Small intestine (tissue), 7 donors: ENCODE data around the gene TUBB2A. TPM values are rescaled to one million over a fixed set of nuclear protein-coding genes. Genes with fewer than 3 reads are reported as not detected.

Experiments used
- DNase-seq, 2 donors: peaks; one replicate each; pipeline versions ENCODE4 v3.0.0 to v3.0.0-alpha.2; 2013
- FAIRE-seq: peaks from 2 replicates; lab custom pipeline; 2012; peaks lifted over from hg19 to GRCh38; lab: Jason Lieb, UNC
- H3K27ac ChIP-seq, 3 donors: one replicate each; pipeline ENCODE4 v1.5.1; 2013; ENCODE audit warnings: low read length in 2 of 3, mild to moderate bottlenecking in 2 of 3, control low read depth in 1 of 3, inconsistent platforms in 1 of 3, low read depth in 1 of 3, moderate library complexity in 1 of 3
- H3K27me3 ChIP-seq, 3 donors: one replicate each; pipeline ENCODE4 v1.6.1; 2013; ENCODE audit warnings: low read length in 3 of 3, inconsistent platforms in 1 of 3; ENCODE audit not compliant: control insufficient read depth in 3 of 3, insufficient read depth in 3 of 3
- H3K36me3 ChIP-seq, 3 donors: one replicate each; pipeline ENCODE4 v1.6.1; 2013; ENCODE audit warnings: low read length in 3 of 3, inconsistent platforms in 1 of 3, low read depth in 1 of 3, mild to moderate bottlenecking in 1 of 3, moderate library complexity in 1 of 3; ENCODE audit not compliant: control insufficient read depth in 3 of 3, insufficient read depth in 2 of 3
- H3K4me1 ChIP-seq, 3 donors: one replicate each; pipeline ENCODE4 v1.6.1; 2013; ENCODE audit warnings: low read length in 2 of 3, inconsistent platforms in 1 of 3, low read depth in 1 of 3, mild to moderate bottlenecking in 1 of 3, moderate library complexity in 1 of 3; ENCODE audit not compliant: control insufficient read depth in 3 of 3, insufficient read depth in 2 of 3
- H3K4me3 ChIP-seq, 3 donors: one replicate each; pipeline ENCODE4 v1.5.1; 2013; ENCODE audit warnings: low read length in 3 of 3, control low read depth in 1 of 3, inconsistent platforms in 1 of 3, low read depth in 1 of 3, mild to moderate bottlenecking in 1 of 3, moderate library complexity in 1 of 3
- H3K9me3 ChIP-seq, 2 donors: one replicate each; pipeline ENCODE4 v1.6.1; 2013; ENCODE audit warnings: low read depth in 1 of 2, low read length in 1 of 2; ENCODE audit not compliant: control insufficient read depth in 2 of 2, insufficient read depth in 1 of 2
- WGBS, 3 donors: extraction: QIAGEN DNeasy Blood & Tissue Kit; methylation state at CpG; one replicate each; pipeline ENCODE4 v1.1.7; 2013; 5-methylcytosine and 5-hydroxymethylcytosine counted together
- polyA plus RNA-seq, 4 donors: library from polyadenylated mRNA; stranded (reverse) in 3 of 4; unstranded in 1 of 4; fragments of 200-250 nt in 3 of 4; fragments of 120-200 nt in 1 of 4; gene quantifications; one replicate each; pipeline versions ENCODE4 v1.2.1 to v1.2.3, GENCODE V29; 2013
- donor health status: healthy with polysubstance abuse.
- donor health status: control.
- donor health status: control.
- donor health status: Bipolar disorder and iron deficiency.
- donor health status: healthy.

The TUBB2A gene
- polyA plus RNA-seq, 4 donors, result 39.7 to 97.1 (median 67.0) TPM

- FAIRE-seq (no peak), DNase-seq (no peak)
- Histone ChIP-seq H3K4me1 (peaks cover 0 to 17% (median 3%) of the 10 kb centered on the region in 3 donors), H3K4me3 (no peak overlapping the region), H3K27ac (peak overlapping the region in 1 of 3 donors; percentile 51), H3K9me3 (no peaks in the 10 kb centered on the region), H3K36me3 (peaks cover 4 to 72% (median 16%) of the 10 kb centered on the region in 3 donors), H3K27me3 (no peaks in the 10 kb centered on the region)
- 86 to 92% (median 91%) methylated on average over 9 of the region's 9 CpGs for WGBS, 3 donors
Measured at GRCh38 chr6:3133515-3133914, 23.8 kb downstream of the TUBB2A start.

- FAIRE-seq (no peak), DNase-seq (no peak)
- WGBS, 3 donors, result 92 to 98% (median 94%) methylated on average over 15 of the region's 15 CpGs
- peaks cover 0 to 16% (median 3%) of the 10 kb centered on the region in 3 donors for H3K4me1 ChIP-seq
- H3K36me3 ChIP-seq, result peaks cover 4 to 72% (median 21%) of the 10 kb centered on the region in 3 donors
- H3K27me3 ChIP-seq, result no peaks in the 10 kb centered on the region
- H3K4me3 ChIP-seq, result no peak overlapping the region
- no peak overlapping the region for H3K27ac ChIP-seq
- no peaks in the 10 kb centered on the region for H3K9me3 ChIP-seq
Measured at GRCh38 chr6:3131695-3132094, 25.6 kb downstream of the TUBB2A start.

- H3K36me3 ChIP-seq, result peaks cover 4 to 59% (median 19%) of the 10 kb centered on the region in 3 donors
Measured at GRCh38 chr6:3128356-3129108, 28.8 kb downstream of the TUBB2A start.

GRCh38 chr6:3125815-3126214 is 31.5 kb downstream of the TUBB2A start:
- peaks cover 6 to 46% (median 10%) of the 10 kb centered on the region in 3 donors for H3K36me3 ChIP-seq
- no peaks in the 10 kb centered on the region for H3K9me3 ChIP-seq
- H3K27ac ChIP-seq, result peak overlapping the region in 1 of 3 donors; percentile 83
- DNase-seq, result peak; percentile 50 to 66
- FAIRE-seq, result no peak
- no peak overlapping the region for H3K4me3 ChIP-seq
- peaks cover 0 to 6% (median 0%) of the 10 kb centered on the region in 3 donors for H3K4me1 ChIP-seq
- WGBS, 3 donors, result 29 to 44% (median 31%) methylated on average over 2 of the region's 2 CpGs
- H3K27me3 ChIP-seq, result no peaks in the 10 kb centered on the region

More at GRCh38 chr6:3128356-3129108, 28.8 kb downstream of the TUBB2A start:
- 94 to 95% (median 94%) methylated on average over 15 of the region's 15 CpGs for WGBS, 3 donors
- peaks cover 0 to 8% (median 0%) of the 10 kb centered on the region in 3 donors for H3K4me1 ChIP-seq
- DNase-seq (no peak), FAIRE-seq (no peak)
- no peaks in the 10 kb centered on the region for H3K27me3 ChIP-seq
- H3K9me3 ChIP-seq, result no peaks in the 10 kb centered on the region
- no peak overlapping the region for H3K27ac ChIP-seq
- no peak overlapping the region for H3K4me3 ChIP-seq

GRCh38 chr6:3124667-3125066 is 32.7 kb downstream of the TUBB2A start:
- FAIRE-seq (no peak), DNase-seq (no peak)
- Histone ChIP-seq H3K27me3 (no peaks in the 10 kb centered on the region), H3K4me1 (peaks cover 0 to 16% (median 0%) of the 10 kb centered on the region in 3 donors), H3K4me3 (no peak overlapping the region), H3K36me3 (peaks cover 6 to 36% (median 9%) of the 10 kb centered on the region in 3 donors), H3K9me3 (no peaks in the 10 kb centered on the region), H3K27ac (no peak overlapping the region)
- 81 to 85% (median 83%) methylated on average over 8 of the region's 8 CpGs for WGBS, 3 donors

GRCh38 chr6:3122823-3123182 is 34.5 kb downstream of the TUBB2A start:
- WGBS, 3 donors, result 92 to 95% (median 92%) methylated on average over 9 of the region's 9 CpGs
- H3K27me3 ChIP-seq, result no peaks in the 10 kb centered on the region
- no peaks in the 10 kb centered on the region for H3K9me3 ChIP-seq
- H3K4me1 ChIP-seq, result peaks cover 0 to 24% (median 0%) of the 10 kb centered on the region in 3 donors
- no peak overlapping the region for H3K4me3 ChIP-seq
- DNase-seq, result no peak
- peaks cover 0 to 22% (median 2%) of the 10 kb centered on the region in 3 donors for H3K36me3 ChIP-seq
- no peak overlapping the region for H3K27ac ChIP-seq
- FAIRE-seq, result no peak

- Histone ChIP-seq H3K9me3 (no peaks in the 10 kb centered on the region), H3K36me3 (peaks cover 0 to 15% (median 2%) of the 10 kb centered on the region in 3 donors), H3K4me3 (no peak overlapping the region), H3K27me3 (no peaks in the 10 kb centered on the region), H3K27ac (peak overlapping the region in 1 of 3 donors; percentile 29), H3K4me1 (peaks cover 0 to 30% (median 2%) of the 10 kb centered on the region in 3 donors)
- DNase-seq (no peak), FAIRE-seq (no peak)
- WGBS, 3 donors, result 82 to 88% (median 83%) methylated on average over 5 of the region's 5 CpGs
Measured at GRCh38 chr6:3120765-3121089, 36.6 kb downstream of the TUBB2A start.

GRCh38 chr6:3119040-3119723 is 38.2 kb downstream of the TUBB2A start:
- FAIRE-seq (no peak), DNase-seq (peak; percentile 92)
- Histone ChIP-seq H3K36me3 (peaks cover 0 to 25% (median 5%) of the 10 kb centered on the region in 3 donors), H3K27me3 (no peaks in the 10 kb centered on the region), H3K4me1 (peaks cover 0 to 24% (median 2%) of the 10 kb centered on the region in 3 donors), H3K27ac (peak overlapping the region; percentile 94 to 100 (median 96)), H3K9me3 (no peaks in the 10 kb centered on the region), H3K4me3 (peak overlapping the region; percentile 82 to 84 (median 84))
- 21 to 24% (median 24%) methylated on average over 19 of the region's 19 CpGs for WGBS, 3 donors
